ENCODE measurements around the gene PPP1R14C.

- no peak for TF ChIP-seq EZH2phosphoT487 (IDR thresholded peaks at IDR 0.05; ENCODE audit: insufficient read depth, low read depth)
- TF ChIP-seq EZH2 (IDR thresholded peaks at IDR 0.05; ENCODE audit: insufficient read depth, poor library complexity, severe bottlenecking), result no peak
These were observed 24.6 kb downstream of the PPP1R14C start for GRCh38 chr6:150167479-150167873.

Data from GM23248 (cell line).